ENCODE results near the gene TBRG1. TPM values are rescaled to one million over a fixed set of nuclear protein-coding genes. Genes with fewer than 3 reads are reported as not detected.
"Not testable (repeated sequence)": the region's sequence is repeated elsewhere in the genome, so short reads cannot be mapped to it uniquely, and the experiment has no call there.

Gene TBRG1
- 21.0 TPM for total RNA-seq
- long read RNA-seq, full-length matches to known transcripts, result 9 of 15 reads
- long read RNA-seq, partial matches to known transcripts, result 2 of 15 reads
- long read RNA-seq, other reads (novel, unspliced or antisense), result 4 of 15 reads

DNA sequence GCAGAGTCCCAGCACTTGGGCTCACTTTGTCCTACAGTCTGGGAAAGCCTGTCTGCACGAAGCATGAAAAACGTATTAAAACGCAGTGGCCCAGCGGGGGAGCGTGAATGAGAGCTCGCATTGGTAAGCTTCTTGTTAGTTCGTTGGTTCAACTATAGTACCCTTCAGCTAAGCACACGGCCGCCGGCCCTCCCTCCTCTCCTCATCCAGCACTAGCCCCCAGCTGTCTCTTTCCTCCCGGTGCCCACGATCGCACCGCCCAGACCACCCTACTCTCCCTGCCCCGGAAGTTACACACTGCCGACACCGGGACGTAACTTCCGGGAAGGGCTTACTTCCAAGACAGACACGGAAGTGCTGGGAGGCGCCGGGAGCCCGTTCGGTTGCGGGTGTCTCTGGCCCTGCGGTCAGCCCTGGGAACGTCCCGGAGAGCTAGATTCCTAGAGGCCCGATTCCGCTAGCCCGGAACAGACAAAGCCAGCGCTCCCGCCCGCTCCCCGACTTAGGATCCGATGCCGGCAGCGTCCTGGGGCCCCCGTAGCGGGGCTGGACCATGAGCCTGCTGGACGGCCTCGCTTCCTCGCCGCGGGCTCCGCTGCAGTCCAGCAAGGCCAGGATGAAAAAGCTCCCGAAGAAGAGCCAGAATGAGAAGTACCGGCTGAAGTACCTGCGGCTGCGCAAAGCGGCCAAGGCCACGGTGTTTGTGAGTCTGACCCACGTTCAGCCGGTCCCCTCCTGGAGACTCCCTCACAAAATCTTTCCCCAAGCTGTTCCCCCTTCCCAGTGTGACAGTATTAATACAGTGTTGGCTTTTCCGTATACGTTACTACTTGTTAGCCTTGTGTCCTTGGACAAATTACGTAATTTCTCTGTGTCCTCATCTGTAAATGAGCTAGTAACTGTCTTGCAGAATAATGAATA is at the start of gene TBRG1:
TSS of gene TBRG1 (plus strand) at position 334 of the 921 bp plus-strand sequence. CDS start at position 554, 220 bp downstream.
- DNase-seq (ENCODE audit: missing footprints) (peak; percentile 93), ATAC-seq (peak; percentile 99)
- intact Hi-C loops (cut with DNase I), result no loop called here

DNA sequence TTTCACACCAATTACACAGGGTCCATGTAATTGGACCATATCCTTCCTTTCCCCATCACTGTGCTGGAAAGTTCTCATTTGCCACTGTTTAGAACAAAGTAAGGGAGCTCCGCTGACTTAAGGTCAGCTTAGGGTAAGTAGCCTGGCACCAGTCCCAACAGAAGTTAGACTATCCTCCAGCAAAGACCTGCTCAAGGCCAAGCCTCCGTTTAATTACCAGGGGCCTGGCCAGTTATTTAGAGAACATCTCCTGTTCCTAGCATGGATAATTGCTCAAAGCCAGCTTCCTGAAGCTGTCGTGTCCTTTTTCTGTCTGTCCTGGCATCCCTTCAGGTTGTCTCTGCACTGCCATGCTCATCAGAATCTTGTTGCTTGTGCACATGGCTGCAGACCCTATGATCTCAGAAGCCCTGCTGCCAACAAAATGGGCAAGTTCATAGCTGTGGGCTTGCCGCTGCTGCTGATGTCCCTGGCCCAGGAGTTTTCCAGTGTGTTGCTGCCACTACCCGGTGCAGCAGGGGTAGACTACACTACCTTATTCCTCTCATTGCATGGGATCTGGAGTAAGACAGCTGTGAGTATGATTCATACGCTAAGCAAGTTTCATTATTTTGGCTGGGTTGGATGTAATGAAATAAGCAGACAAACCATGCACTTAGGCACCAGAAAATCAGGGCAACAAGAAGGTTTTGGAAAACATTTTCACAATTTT is 44.8 kb upstream of the TBRG1 start:
- DNase-seq (ENCODE audit: missing footprints) (no peak), ATAC-seq (no peak)
- intact Hi-C loops (cut with DNase I), result no loop called here

DNA sequence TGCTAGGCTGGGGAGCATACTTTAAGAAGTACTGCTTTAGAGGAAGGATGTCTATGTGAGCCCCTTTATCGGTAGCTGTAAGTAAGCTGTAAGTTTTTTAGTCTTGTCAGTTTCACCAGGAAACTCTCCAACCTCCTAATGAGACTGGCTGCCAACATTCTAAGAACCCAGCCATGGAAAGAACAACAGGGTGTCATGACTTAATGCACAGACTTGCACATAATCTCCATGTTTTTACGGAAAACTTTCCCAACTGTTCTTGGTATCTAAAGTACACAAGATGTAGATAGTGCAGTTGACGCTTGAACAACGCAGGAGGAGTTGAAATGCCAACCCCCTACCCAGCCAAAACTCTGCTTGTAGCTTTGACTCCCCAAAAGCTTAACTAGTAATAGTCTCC is 43.9 kb upstream of the TBRG1 start:
- ATAC-seq (no peak), DNase-seq (ENCODE audit: missing footprints) (no peak)
- intact Hi-C loops (cut with DNase I), result no loop called here

GRCh38 chr11:124581817-124582216 is 40.8 kb upstream of the TBRG1 start:
- intact Hi-C loops (cut with DNase I), result loop anchor here (10.0 kb wide), 1 partner anchor 507 kb away; no protein-coding TSS in a partner anchor

DNA sequence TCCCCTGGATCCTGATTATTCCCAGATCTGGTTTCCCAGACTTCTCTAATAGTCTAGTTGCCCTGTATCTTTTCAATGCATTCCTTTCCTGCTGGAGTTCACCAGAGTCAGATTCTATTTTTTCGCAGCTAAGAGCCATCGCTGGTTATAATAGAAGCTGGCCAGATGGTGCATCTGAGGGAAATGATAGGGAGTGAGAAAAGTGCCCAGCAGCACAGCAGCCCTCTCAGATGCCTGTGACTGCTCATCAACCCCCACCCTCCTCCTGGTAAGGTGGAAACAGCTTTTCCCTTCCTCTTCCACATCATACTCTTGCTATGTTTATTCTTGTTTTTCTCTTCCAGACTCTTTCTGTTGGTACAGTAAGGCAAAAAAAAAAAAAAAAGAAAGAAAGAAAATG is 40.1 kb upstream of the TBRG1 start:
- DNase-seq (ENCODE audit: missing footprints) (no peak), ATAC-seq (no peak)
- intact Hi-C loops (cut with DNase I), result loop anchor here (10.0 kb wide), 1 partner anchor 508 kb away; no protein-coding TSS in a partner anchor

More at GRCh38 chr11:124581817-124582216, 40.8 kb upstream of the TBRG1 start:
- ATAC-seq (no peak), DNase-seq (ENCODE audit: missing footprints) (no peak)

DNA sequence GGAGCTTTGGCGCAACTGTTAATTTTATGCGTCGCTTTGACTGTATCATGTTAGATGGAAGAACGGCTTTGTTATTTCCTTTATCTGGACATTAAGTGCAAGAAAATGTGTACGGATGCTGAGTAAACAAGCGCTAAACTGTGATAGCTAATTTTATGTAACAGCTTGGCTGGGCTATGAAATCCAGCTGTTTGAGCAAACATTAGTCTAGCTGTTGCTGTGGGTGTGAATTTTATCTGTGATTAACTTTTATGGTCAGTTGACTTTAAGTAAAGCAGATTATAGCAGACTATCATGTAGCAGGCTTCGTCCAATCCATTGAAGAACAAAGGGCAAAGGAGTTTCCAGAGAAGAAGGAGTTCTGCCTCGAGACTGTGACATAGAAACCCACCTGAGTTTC is 38.9 kb upstream of the TBRG1 start:
- intact Hi-C loops (cut with DNase I), result loop anchor here (10.0 kb wide), 1 partner anchor 509 kb away; no protein-coding TSS in a partner anchor
- ATAC-seq (no peak), DNase-seq (ENCODE audit: missing footprints) (no peak)

GRCh38 chr11:124584681-124585372 is 37.8 kb upstream of the TBRG1 start:
- DNase-seq (ENCODE audit: missing footprints) (no peak), ATAC-seq (no peak)
- intact Hi-C loops (cut with DNase I), result loop anchor here (10.0 kb wide), 1 partner anchor 510 kb away; no protein-coding TSS in a partner anchor

DNA sequence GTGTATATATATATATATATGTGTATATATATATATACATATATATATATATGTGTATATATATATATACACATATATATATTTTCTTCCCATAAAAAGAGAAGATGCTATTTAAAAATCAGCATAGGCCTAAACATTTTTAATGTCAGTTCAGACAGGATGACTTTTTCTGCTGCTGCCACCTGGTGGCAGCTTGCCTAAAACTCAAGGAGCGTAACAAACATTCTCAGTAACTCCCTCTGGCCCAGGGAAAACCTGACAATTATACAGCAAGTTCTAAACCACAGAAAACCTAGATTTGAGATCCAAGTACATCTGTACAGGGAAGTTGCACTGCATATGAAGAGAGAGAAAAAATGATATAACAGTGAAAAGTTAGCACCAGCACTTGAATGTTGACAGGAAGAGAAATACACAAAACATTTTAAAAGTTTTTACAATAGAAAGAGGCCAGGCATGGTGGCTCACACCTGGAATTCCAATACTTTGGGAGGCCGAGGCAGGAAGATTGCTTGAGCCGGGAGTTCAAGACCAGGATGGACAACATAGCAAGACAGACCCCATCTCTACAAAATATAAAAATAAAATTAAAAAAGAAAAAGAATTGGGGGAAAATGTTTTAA is 36.3 kb upstream of the TBRG1 start:
- ATAC-seq, result no peak
- intact Hi-C loops (cut with DNase I), result loop anchor here (2.0 to 10.0 kb wide), 2 partner anchors 170 to 512 kb away; no protein-coding TSS in a partner anchor
- peak; percentile 71 for DNase-seq (ENCODE audit: missing footprints)

- intact Hi-C loops (cut with DNase I), result no loop called here
- DNase-seq (ENCODE audit: missing footprints) (no peak), ATAC-seq (no peak)
Measured at GRCh38 chr11:124591430-124591829, 31.2 kb upstream of the TBRG1 start.

- intact Hi-C loops (cut with DNase I), result no loop called here
Measured at GRCh38 chr11:124592627-124593026, 30.0 kb upstream of the TBRG1 start.

GRCh38 chr11:124595302-124595701 is 27.4 kb upstream of the TBRG1 start:
- ATAC-seq, result no peak

More at GRCh38 chr11:124592627-124593026, 30.0 kb upstream of the TBRG1 start:
- ATAC-seq (no peak), DNase-seq (ENCODE audit: missing footprints) (no peak)

GRCh38 chr11:124597626-124598025 is 25.0 kb upstream of the TBRG1 start:
- ATAC-seq, result no peak
- DNase-seq (ENCODE audit: missing footprints), result no peak
- intact Hi-C loops (cut with DNase I), result no loop called here

More at GRCh38 chr11:124595302-124595701, 27.4 kb upstream of the TBRG1 start:
- DNase-seq (ENCODE audit: missing footprints), result no peak
- intact Hi-C loops (cut with DNase I), result no loop called here

- ATAC-seq (no peak), DNase-seq (ENCODE audit: missing footprints) (no peak)
- intact Hi-C loops (cut with DNase I), result no loop called here
Measured at GRCh38 chr11:124600621-124601320, 21.9 kb upstream of the TBRG1 start.

- ATAC-seq, result no peak
- DNase-seq (ENCODE audit: missing footprints), result no peak
- intact Hi-C loops (cut with DNase I), result no loop called here
Measured at GRCh38 chr11:124602193-124602592, 20.5 kb upstream of the TBRG1 start.

GRCh38 chr11:124602723-124603122 is 19.9 kb upstream of the TBRG1 start:
- DNase-seq (ENCODE audit: missing footprints); intact Hi-C loops (cut with DNase I); ATAC-seq: not testable (repeated sequence)

DNA sequence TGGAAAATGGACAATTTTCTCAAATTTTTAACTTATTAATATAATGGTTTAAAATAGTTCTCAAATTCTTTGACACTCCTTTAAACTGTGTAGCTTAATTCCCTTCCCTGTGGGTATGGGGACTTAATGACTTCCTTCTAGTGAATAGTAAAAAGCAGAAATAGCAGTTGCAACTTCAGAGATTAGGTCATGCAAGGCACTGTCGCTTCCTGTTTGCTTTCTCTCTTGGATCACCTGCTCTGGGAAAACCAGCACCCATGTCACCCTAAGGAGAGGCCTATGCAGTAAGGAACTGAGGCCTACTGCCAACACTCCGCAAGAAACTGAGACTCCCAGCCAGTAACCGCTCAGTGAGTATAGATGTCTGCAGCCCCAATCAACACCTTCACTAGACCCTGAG is 16.9 kb upstream of the TBRG1 start:
- intact Hi-C loops (cut with DNase I), result no loop called here
- no peak for DNase-seq (ENCODE audit: missing footprints)
- peak; percentile 10 for ATAC-seq

- no peak for ATAC-seq
Measured at GRCh38 chr11:124608147-124608546, 14.5 kb upstream of the TBRG1 start.

DNA sequence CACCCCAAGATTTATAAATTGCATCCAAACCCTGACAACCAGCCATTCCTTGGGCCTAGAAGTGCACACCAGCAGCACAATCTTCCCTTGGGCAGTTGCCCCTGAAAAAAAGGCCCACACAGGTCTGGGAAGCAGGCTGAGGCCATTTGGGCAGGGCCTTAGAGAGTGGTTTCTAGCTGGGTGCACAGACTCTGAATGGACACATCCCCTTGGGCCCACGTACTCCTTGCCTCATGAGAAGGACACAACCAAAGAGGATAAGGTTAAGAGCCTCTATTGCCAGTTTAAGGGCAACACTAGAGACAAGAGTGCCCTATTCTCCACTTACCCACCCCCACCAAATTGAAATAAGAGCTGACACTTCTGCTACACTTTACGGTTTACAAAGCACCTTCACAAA is 12.4 kb upstream of the TBRG1 start:
- ATAC-seq (no peak), DNase-seq (ENCODE audit: missing footprints) (no peak)
- intact Hi-C loops (cut with DNase I), result no loop called here

More at GRCh38 chr11:124608147-124608546, 14.5 kb upstream of the TBRG1 start:
- intact Hi-C loops (cut with DNase I), result no loop called here
- DNase-seq (ENCODE audit: missing footprints), result no peak

All from Right ventricle myocardium inferior (tissue), 1 donor.